Activated T-helper 2 cell treated with anti-CD3 and anti-CD28 coated beads, Interferon-gamma antibody, Interleukin-2, Interleukin-4, amounts not matched to agents 10 μg/mL and 5 μg/mL and 100 μg/mL, durations not matched to agents 14 hours and 24 hours and 36 hours (primary cell): ENCODE results near the gene EFNA5. TPM values are rescaled to one million over a fixed set of nuclear protein-coding genes. Genes with fewer than 3 reads are reported as not detected.

Source experiments
- DNase-seq: peaks from one replicate; pipeline ENCODE4 v3.0.0; 2021; ENCODE audit warnings: low spot score
- H3K27ac Mint-ChIP-seq: one replicate; pipeline ENCODE4 v1.8.0; 2021; ENCODE audit warnings: mixed read lengths
- H3K27me3 Mint-ChIP-seq: one replicate; pipeline ENCODE4 v1.8.0; 2021; ENCODE audit warnings: low read depth, mixed read lengths
- H3K36me3 Mint-ChIP-seq: one replicate; pipeline ENCODE4 v1.8.0; 2021; ENCODE audit warnings: low read depth, mixed read lengths
- H3K4me1 Mint-ChIP-seq: one replicate; pipeline ENCODE4 v1.8.0; 2021; ENCODE audit warnings: low read depth, mixed read lengths
- H3K4me3 Mint-ChIP-seq: one replicate; pipeline ENCODE4 v1.8.0; 2021; ENCODE audit warnings: low read depth, mild to moderate bottlenecking, moderate library complexity, mixed read lengths
- H3K9me3 Mint-ChIP-seq: one replicate; pipeline ENCODE4 v1.8.0; 2021; ENCODE audit warnings: mixed read lengths
- intact Hi-C: fragments of 100-400 bp; cut with micrococcal nuclease; formaldehyde crosslinking; loops from one replicate; pipeline ENCODE4 v1.15.1; 2023
- total RNA-seq: library from RNA; stranded (reverse); gene quantifications from 2 replicates; pipeline ENCODE4 v1.2.3, GENCODE V29; 2022

EFNA5 gene
- total RNA-seq, 1 donor from 2014 or later = not detected

DNA sequence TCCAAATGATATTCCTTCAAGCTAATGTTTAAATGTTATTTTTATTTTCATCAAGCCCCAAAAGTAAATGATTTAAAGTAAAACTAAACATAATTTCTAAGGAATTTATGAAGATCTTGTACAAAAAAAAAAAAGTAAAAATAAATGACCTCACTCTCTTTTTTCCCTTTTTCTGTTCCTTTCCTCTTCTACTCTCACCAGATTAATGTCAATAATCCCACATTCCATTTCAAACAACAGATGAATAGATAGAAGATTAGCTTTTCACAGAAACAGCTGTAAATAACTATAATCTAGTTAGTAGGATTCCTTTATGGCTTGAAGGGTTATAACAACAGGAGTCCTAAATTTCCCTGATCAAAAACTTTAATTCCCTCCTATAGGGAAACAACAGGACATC, 88.1 kb downstream of the EFNA5 start:
- Mint-ChIP-seq H3K27me3 (peaks cover 17% of the 10 kb centered on the region), H3K27ac (no peak overlapping the region), H3K9me3 (no peaks in the 10 kb centered on the region), H3K4me3 (no peak overlapping the region), H3K36me3 (no peaks in the 10 kb centered on the region), H3K4me1 (no peaks in the 10 kb centered on the region)
- intact Hi-C loops = no loop called here
- no peak for DNase-seq

- H3K27me3 Mint-ChIP-seq = peaks cover 23% of the 10 kb centered on the region
- no peaks in the 10 kb centered on the region for H3K4me1 Mint-ChIP-seq
- H3K4me3 Mint-ChIP-seq = no peak overlapping the region
- no peaks in the 10 kb centered on the region for H3K9me3 Mint-ChIP-seq
- no peak overlapping the region for H3K27ac Mint-ChIP-seq
- no peak for DNase-seq
- intact Hi-C loops = no loop called here
- H3K36me3 Mint-ChIP-seq = no peaks in the 10 kb centered on the region
Observed at GRCh38 chr5:107580889-107581820, 89.6 kb downstream of the EFNA5 start.

DNA sequence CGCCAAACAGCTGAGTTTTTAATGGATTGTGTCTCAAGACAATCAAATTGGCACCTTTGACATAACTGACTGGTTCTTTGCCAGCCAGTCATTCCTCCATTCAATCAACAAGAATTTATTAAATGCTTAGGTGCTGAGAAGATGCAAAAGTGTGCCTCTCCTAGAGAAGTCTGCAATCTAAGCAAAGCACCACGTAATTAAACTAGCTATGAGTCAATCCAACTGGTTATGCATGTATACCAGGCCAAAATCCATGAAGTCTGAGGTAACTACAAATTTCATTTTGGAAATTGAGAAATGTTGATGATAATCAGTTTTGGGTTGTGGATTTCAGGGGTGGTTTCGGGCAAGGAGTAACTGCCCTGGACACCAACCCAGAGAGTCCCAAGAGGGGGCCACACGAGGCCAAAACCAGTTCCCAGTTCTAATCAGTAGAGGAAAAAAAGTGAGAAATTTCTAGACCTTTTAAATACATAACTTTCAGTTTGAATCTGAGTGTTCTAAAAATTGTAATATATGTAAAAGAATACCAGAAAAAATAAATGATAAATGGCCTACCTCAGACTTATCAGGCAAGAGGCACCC, 92.6 kb downstream of the EFNA5 start:
- Mint-ChIP-seq H3K9me3 (no peaks in the 10 kb centered on the region), H3K27me3 (peaks cover 37% of the 10 kb centered on the region), H3K36me3 (no peaks in the 10 kb centered on the region), H3K27ac (no peak overlapping the region), H3K4me1 (no peaks in the 10 kb centered on the region), H3K4me3 (no peak overlapping the region)
- intact Hi-C loops = loop anchor here (10.0 kb wide), 1 partner anchor 293 kb away; no protein-coding TSS in a partner anchor
- DNase-seq = no peak

DNA sequence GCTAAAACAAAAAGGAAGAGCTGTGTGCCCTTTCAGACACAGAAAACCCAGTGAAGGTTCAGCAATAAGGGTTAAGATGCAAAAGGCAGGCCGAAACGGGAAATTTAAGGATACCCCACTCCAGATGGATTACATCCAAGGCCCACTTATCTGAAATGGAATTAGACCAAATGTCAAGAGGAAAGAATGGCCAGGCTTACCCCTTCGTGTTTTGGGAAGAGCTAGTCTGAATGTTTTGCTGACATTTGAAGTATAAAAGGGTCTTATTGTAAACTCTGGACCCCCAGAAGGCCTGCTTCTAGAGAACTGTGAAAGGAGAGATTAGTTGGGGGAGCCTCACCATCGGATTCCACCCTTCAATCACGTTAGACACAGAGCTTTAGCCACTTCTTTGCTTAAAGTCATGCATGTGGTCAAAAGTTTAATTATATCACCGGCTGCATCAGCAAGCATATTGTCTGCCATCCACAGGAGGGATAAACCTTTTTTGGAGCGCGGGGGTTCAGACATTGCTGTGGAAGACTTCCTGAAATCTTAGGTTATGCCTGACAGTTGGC, 93.3 kb downstream of the EFNA5 start:
- DNase-seq = no peak
- Mint-ChIP-seq H3K4me1 (no peaks in the 10 kb centered on the region), H3K36me3 (no peaks in the 10 kb centered on the region), H3K4me3 (no peak overlapping the region), H3K27me3 (peaks cover 39% of the 10 kb centered on the region), H3K9me3 (no peaks in the 10 kb centered on the region), H3K27ac (no peak overlapping the region)
- intact Hi-C loops = loop anchor here (10.0 kb wide), 1 partner anchor 293 kb away; no protein-coding TSS in a partner anchor

DNA sequence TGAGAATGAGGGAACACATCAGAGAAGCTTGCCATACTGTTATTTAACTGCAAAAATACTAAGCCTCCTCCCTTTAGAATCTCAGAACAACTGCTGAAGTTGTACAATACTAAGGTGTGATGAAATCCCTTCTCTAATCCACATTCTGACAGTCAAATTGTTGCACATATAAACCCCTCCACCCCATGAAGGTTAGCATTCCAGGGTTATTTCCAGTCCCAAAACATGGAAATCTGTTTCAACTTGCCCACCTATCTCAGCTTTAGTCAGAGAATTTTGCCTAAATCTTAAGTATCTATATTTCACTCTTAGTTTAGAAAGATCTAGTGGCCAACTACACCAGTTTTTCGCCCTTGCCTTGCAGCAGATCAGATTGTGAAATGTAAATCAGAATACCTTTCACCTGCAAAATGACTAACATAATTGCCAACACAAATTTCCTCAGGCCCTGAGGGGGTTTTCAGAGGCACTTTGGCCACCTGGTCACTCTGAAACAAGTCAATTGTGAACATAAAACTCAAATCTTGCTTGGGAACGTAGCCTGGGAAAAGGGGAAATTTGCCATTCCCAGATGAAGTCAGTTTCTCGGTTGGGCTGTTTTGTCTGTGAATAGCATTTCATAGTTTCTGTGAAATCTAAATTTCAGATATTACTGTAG, 93.9 kb downstream of the EFNA5 start:
- no peak overlapping the region for H3K27ac Mint-ChIP-seq
- H3K4me1 Mint-ChIP-seq = peaks cover 4% of the 10 kb centered on the region
- H3K9me3 Mint-ChIP-seq = no peaks in the 10 kb centered on the region
- H3K36me3 Mint-ChIP-seq = no peaks in the 10 kb centered on the region
- intact Hi-C loops = loop anchor here (10.0 kb wide), 1 partner anchor 292 kb away; no protein-coding TSS in a partner anchor
- peaks cover 42% of the 10 kb centered on the region for H3K27me3 Mint-ChIP-seq
- no peak for DNase-seq
- no peak overlapping the region for H3K4me3 Mint-ChIP-seq

DNA sequence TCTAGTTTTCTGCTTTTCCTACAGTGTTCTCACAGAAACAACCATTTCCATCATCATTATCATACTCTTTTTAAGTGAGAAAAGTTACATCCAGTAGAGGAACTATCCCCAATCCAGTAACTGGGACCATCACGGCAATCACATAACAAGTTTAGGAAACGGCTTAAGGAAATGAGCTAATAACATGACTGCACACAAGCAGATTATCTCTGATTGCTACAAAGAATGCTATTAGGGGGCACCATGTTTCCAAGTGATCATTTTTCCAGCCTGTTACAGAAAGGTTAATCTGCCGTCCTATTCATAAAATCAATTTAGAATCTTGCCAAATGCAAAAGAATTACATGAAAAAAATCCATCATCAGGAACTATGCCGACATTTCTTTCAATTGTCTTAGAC, 94.6 kb downstream of the EFNA5 start:
- H3K9me3 Mint-ChIP-seq = no peaks in the 10 kb centered on the region
- peaks cover 38% of the 10 kb centered on the region for H3K27me3 Mint-ChIP-seq
- intact Hi-C loops = loop anchor here (10.0 kb wide), 1 partner anchor 291 kb away; no protein-coding TSS in a partner anchor
- H3K4me3 Mint-ChIP-seq = no peak overlapping the region
- no peak for DNase-seq
- H3K4me1 Mint-ChIP-seq = peaks cover 11% of the 10 kb centered on the region
- no peak overlapping the region for H3K27ac Mint-ChIP-seq
- H3K36me3 Mint-ChIP-seq = no peaks in the 10 kb centered on the region

- Mint-ChIP-seq H3K27ac (no peak overlapping the region), H3K27me3 (peaks cover 35% of the 10 kb centered on the region)
Observed at GRCh38 chr5:107574287-107574686, 96.5 kb downstream of the EFNA5 start.

GRCh38 chr5:107572715-107573368, 97.9 kb downstream of the EFNA5 start:
- H3K27me3 Mint-ChIP-seq = peaks cover 40% of the 10 kb centered on the region
- H3K9me3 Mint-ChIP-seq = no peaks in the 10 kb centered on the region
- H3K4me3 Mint-ChIP-seq = no peak overlapping the region
- no peak for DNase-seq
- no peaks in the 10 kb centered on the region for H3K36me3 Mint-ChIP-seq
- intact Hi-C loops = loop anchor here (5.0 to 10.0 kb wide), 3 partner anchors 71 to 288 kb away; partner anchors contain the start of gene EFNA5
- no peak overlapping the region for H3K27ac Mint-ChIP-seq
- peaks cover 18% of the 10 kb centered on the region for H3K4me1 Mint-ChIP-seq

More at GRCh38 chr5:107574287-107574686, 96.5 kb downstream of the EFNA5 start:
- H3K4me3 Mint-ChIP-seq = no peak overlapping the region
- no peaks in the 10 kb centered on the region for H3K9me3 Mint-ChIP-seq
- no peaks in the 10 kb centered on the region for H3K36me3 Mint-ChIP-seq
- DNase-seq = no peak
- intact Hi-C loops = loop anchor here (5.0 to 10.0 kb wide), 3 partner anchors 72 to 289 kb away; partner anchors contain the start of gene EFNA5
- H3K4me1 Mint-ChIP-seq = peaks cover 18% of the 10 kb centered on the region

DNA sequence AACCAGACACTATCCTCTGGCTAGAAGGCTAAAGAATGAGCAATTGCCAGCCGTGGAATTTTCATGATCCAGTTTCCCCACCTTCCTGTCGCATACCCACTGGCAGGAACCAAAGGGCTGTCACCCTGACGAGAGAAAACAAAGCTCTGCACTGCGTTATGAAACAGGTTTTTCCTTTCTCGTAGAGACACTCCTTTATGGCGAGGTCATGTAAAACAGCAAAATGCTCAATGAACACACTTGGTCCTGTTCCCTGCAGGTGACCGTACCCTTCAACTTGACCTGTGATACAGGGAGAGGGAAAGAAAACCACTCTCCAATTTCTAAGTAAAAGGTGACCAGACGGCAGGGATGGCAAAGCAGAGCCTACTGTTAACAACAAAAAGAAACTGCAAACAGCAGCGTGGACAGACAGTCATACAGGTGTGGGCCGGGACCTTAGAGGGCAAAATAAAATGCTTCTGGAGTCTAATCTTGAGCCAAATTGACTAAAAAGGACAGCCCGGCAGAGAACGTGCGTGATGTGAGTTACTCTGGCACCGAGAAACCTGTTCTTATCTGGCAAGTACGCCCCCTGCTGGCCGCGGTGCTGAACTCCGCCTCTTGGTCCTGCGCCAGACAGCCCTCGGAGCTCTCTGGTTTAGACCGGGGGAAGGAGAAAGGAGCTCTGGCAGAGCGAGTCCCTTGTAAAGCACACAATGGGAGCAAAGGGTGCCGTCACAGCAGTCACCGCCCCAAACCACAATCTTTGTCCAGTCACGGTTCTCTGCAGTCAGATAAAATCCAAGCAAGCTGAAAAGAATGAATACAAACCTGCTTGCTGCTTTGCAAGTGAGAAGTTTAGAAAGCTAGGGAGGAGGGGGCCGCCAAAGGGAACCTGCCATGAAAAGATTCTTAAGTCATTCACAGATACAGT, 98.9 kb downstream of the EFNA5 start:
- intact Hi-C loops = loop anchor here (1.0 to 10.0 kb wide), 4 partner anchors 70 to 287 kb away; partner anchors contain the start of gene EFNA5
- H3K9me3 Mint-ChIP-seq = no peaks in the 10 kb centered on the region
- H3K36me3 Mint-ChIP-seq = no peaks in the 10 kb centered on the region
- peaks cover 18% of the 10 kb centered on the region for H3K4me1 Mint-ChIP-seq
- DNase-seq = peak; percentile 76
- peaks cover 36% of the 10 kb centered on the region for H3K27me3 Mint-ChIP-seq
- no peak overlapping the region for H3K27ac Mint-ChIP-seq
- peak overlapping the region; percentile 56 for H3K4me3 Mint-ChIP-seq

DNA sequence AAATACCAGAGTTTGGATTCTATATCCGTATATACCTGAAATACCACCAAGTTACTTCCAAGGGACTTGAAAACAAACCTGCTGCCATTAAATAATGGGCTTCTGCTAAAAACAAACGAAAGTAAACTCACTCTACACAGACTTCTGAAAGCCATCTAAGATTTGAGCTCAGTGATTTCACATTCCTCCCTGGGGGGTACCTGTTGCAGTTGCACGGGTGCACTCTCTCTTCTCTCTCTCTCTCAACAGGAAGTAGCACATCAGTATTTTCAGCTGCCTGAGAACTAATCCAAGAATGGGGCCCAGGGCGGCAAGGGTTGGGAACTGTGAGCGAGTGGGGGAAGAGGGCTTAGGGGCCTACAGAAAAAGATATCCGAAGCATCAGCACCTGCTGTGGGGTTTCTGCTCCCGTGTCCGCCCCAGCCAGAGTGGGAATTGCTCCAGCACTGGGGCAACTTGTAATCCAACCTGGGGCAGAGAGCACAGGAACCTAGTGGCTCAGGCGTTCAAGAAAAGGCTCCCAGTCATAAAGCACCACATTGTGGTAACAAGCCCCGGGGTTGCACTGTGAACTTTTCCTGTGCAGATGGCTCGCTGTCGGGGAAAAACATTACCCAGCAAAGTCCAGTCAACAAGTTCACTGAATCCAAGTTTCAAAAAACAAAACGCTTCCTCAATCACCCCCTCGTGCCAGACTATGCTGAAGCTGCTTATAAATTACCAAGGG, 99.8 kb downstream of the EFNA5 start:
- H3K36me3 Mint-ChIP-seq = no peaks in the 10 kb centered on the region
- intact Hi-C loops = loop anchor here (1.0 to 10.0 kb wide), 4 partner anchors 69 to 286 kb away; partner anchors contain the start of gene EFNA5
- peaks cover 18% of the 10 kb centered on the region for H3K4me1 Mint-ChIP-seq
- H3K9me3 Mint-ChIP-seq = no peaks in the 10 kb centered on the region
- DNase-seq = peak; percentile 14
- H3K4me3 Mint-ChIP-seq = no peak overlapping the region
- peaks cover 32% of the 10 kb centered on the region for H3K27me3 Mint-ChIP-seq
- no peak overlapping the region for H3K27ac Mint-ChIP-seq

GRCh38 chr5:107570181-107570580, 100.6 kb downstream of the EFNA5 start:
- Mint-ChIP-seq H3K4me3 (no peak overlapping the region), H3K36me3 (no peaks in the 10 kb centered on the region), H3K27ac (no peak overlapping the region), H3K4me1 (peaks cover 18% of the 10 kb centered on the region), H3K27me3 (peaks cover 35% of the 10 kb centered on the region), H3K9me3 (no peaks in the 10 kb centered on the region)
- DNase-seq = no peak
- intact Hi-C loops = loop anchor here (5.0 to 10.0 kb wide), 3 partner anchors 68 to 285 kb away; partner anchors contain the start of gene EFNA5
